Stimulated activated CD4-positive, alpha-beta T cell treated with anti-CD3 and anti-CD28 coated beads, Interleukin-1b, Interleukin-23, amount 100 ng/mL, for 1 hour (primary cell): Measurements from ENCODE around the gene PWP1.
A peak's percentile ranks its signal among the peaks of the same experiment; 100 is the strongest.

Source experiments
- DNase-seq, 2 donors: peaks; one replicate each; pipeline ENCODE4 v3.0.0-alpha.2; 2020; ENCODE audit warnings: low read depth in 2 of 2

Gene PWP1

DNA sequence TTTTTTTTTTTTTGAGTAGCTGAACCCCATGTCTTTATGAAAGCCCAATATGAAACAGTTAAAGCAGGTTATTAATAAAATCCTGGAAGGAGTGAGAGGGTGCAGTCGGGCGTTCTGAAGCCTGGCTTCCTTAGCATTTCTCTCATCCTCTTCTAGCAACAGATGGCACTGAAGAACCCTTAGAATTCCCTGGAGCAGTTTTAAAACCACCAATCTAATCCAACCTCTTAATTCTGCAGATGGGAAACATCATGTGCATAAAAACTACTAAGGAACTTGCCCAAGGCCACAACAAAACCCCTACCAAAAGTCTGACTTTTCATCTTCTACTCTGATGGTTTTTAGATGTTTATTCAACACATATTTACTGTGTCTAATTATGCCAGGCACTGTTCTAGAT is 50.2 kb downstream of the PWP1 start:
- no peak for DNase-seq

DNA sequence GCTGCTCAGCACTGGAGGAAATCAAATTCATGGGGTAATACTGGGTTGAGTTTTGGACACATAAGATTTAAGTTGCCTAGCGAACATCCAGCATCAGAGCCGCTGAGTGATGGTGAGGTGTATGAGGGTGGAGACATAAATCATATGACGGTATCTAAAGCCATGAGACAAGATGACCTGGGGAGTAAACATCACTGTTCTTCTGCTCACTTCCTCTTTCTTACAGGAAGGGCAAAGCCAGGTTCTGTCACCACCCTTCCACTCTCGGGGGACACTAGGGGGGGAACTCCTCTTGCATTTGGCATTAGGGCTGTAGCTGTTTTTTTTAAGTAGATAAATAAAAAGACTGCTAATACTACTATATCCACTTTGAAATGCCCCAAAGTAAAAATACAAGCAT is 51.3 kb downstream of the PWP1 start:
- no peak for DNase-seq

DNA sequence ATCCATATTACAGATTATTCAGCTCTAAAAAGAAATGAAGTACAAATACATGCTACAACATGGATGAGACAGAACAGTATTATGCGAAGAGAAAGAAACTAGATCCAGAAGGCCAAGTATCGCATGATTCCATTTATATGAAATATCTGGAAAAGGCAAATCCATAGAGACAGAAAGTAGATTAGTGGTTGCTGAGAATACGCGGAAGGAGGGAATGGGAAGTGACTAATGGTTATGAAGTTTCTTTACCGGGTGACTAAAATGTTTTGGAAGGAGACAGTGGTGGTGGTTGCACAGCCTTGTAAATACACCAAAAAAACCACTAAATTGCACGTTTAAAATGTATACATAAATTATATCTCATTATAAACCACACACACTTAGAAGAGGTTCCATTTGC is 62.9 kb downstream of the PWP1 start:
- DNase-seq = no peak

DNA sequence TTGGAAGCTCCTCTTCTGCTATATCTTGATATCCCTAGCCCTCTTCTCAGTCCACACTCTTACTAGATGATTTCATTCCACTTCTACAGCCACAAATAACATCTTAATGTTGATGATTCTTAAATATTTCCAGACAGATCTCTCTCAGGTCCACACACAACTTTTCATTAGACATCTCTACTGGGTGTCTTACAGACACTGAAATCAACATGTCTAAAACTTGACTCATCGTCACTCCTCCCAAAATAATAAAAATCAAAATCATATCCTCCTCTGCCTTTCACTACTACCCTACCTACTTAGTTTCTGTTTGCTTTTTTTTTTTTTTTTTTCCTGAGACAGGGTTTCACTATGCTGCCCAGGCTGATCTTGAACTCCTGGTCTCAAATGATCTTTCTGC is 63.5 kb downstream of the PWP1 start:
- DNase-seq = no peak

DNA sequence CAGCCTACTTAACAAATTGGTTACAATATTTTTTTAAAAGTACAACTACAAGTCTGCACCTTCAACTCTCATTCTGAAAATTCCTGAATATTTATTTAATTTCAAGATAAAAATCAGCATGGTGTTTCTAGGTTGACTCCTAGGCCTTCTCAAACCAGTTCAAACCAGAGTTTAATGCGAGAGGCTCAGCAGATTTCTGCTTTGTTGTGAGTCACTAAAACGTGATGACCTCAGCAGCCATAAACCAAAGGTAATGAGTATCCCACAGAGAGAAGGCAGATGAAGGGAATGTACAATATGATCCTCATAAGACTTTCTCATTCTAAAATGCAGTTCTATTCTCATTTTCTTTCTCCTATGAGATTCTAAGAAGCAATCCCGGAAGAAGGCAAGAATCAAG is 73.8 kb downstream of the PWP1 start:
- DNase-seq = no peak

DNA sequence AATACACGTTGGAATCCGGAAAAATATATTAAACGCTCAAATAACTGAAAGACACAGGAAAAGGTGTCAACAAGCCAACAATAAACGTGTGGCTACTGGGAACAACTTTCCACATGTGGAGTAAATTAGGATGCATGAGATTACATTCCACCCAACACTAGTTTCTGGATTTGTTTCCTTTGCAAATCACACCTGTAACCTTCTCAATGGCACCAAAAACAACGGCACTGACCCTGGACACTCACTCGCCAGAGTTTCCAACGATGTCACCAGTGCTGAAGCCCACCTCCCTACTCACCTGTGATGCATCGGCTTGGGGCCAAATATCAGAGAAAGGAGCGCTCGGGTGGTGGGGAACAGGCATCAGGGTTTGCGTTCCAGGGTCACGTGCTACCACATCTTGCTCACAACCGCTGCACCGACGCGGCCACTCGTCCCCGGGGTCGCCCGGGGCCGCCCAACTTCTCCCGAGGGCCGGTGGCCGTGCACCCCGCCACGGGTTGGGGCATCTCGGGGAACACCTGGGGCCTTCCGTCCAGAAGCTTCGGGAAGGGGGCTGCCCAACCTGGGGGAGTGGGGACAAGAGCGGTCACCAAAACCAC is 74.7 kb downstream of the PWP1 start:
- DNase-seq = no peak

DNA sequence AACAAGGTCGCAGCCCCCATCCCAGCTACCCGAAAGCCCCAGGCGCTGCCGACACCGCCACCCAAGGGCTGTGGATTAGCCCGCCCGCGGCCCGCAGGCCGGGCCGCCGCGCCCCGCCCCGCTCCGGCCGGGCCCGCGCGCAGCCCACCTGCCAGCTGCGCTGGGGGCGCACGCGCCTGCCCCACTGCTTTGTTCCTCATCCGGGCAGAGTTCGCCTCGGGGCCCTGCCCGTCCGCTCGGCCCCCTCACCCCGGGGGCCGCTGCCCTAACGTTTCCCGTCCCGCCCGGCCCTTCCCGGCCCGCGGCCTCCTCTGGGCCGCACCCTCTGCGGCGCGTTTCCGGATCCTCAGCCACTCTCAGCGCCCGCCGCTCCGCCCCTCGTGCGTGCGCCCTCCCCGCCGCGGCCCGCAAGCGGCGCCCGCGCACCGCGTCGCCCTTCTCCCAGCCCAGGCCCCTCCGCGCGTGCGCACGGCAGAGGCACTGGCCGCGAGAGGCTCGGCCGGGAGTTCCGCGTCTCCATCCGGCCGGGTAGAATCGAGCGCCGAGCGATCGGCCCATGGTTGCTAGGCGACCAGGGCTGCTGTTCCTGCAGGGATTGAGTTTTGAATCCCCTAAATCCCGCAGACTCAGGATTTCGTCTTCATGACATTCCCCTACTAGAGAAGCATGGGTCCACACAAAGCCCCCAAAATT is 75.4 kb downstream of the PWP1 start, which contains the start of gene PRDM4:
Gene PRDM4, minus strand, starts transcription at position 329 of the 693 bp plus-strand sequence. CDS start 622 bp downstream, outside the sequence.
- DNase-seq = peak; percentile 67 to 82

DNA sequence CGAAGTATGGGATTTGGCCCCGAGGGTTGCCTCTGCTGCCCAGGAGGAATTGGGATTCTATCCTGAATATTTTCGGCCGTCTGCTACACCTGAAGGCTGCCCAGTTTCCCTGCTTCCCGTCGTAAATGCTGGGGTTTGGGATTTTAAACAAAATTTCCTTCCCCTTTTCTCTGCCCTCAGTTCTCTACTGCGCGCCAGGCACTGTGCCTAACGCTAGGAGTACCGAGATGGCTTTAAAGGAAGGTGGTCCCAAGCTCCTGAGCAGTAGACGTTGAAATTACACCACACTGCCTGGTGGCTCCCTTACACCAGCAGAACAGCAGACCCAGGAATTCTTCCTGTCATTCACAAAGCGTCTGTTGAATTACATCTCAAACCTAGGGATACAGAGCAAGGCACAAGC is 75.9 kb downstream of the PWP1 start:
- DNase-seq = no peak
